Activated CD8-positive, alpha-beta memory T cell treated with anti-CD3 and anti-CD28 coated beads, Interleukin-2, amount 50 U/mL, for 4 hours (primary cell): ENCODE data around the gene SYMPK.
"Not testable (repeated sequence)": the region's sequence is repeated elsewhere in the genome, so short reads cannot be mapped to it uniquely, and the experiment has no call there.

ENCODE experiments used
- DNase-seq: peaks from one replicate; pipeline ENCODE4 v3.0.0-alpha.2; 2020

The SYMPK gene

GRCh38 chr19:45885556-45886426 lies 22.8 kb upstream of the SYMPK start, which contains the start of gene IRF2BP1:
IRF2BP1 (minus strand) TSS chr19:45886141; CDS start chr19:45885774, 367 bp downstream.
- peak; percentile 88 for DNase-seq

DNA sequence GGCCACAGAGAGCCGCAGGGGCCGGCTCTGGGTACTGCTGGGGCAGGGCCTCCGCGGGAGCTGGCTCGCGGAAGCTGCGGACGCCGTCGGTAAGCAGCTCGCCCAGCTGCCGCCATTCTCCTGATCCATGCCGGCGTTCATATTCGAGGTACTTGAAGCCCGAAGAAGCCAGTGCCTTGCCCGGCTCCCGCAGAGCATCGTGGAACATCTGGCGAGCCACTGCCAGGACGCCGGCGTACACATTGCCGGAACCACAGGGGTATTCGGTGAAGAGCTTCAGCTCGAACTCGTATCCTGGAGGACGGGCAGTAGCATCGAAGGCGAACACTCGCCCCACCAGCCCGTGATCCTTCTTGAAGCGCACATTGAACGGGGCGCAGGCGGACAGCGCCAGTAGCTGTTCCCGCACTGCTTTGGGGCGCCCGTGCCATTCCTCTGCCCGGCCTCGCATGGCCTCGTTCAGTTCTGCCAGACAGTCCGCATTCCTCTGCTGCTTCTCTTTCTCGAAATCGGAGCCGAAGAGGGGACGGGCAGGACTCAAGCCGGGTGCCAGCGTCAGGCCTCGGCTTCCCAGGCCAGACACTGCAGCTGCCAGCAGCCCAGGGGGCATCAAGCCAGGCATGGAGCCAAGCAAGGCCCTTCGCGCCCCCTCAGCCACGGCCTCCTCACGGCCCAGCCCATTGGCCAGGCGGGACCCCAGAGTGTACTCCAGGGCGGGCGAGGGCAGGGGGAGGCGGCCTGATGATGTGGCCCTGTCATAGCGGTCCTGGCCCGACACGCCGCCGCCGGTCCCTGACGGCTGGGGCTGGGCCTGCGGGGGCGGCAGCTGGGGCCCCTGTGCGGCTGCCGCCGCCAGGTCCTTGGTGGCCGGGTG lies 22.0 kb upstream of the SYMPK start:
- peak; percentile 24 for DNase-seq

GRCh38 chr19:45883881-45884681 lies 21.1 kb upstream of the SYMPK start:
- no peak for DNase-seq

DNA sequence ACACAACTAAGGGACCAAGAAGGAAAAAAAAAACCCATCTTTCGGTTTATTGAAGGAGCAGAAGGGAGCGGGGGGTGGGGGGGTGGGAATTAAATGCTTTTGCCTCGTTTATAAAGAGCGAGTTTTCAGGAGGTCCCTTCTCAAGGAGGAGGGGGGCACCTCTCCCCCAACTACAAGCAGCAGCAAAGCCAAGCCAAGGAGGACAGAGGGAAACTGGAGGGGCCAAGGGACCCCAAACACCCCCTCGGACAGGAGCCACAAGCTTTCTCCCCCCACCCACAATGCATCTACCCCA lies 20.6 kb upstream of the SYMPK start:
- no peak for DNase-seq

DNA sequence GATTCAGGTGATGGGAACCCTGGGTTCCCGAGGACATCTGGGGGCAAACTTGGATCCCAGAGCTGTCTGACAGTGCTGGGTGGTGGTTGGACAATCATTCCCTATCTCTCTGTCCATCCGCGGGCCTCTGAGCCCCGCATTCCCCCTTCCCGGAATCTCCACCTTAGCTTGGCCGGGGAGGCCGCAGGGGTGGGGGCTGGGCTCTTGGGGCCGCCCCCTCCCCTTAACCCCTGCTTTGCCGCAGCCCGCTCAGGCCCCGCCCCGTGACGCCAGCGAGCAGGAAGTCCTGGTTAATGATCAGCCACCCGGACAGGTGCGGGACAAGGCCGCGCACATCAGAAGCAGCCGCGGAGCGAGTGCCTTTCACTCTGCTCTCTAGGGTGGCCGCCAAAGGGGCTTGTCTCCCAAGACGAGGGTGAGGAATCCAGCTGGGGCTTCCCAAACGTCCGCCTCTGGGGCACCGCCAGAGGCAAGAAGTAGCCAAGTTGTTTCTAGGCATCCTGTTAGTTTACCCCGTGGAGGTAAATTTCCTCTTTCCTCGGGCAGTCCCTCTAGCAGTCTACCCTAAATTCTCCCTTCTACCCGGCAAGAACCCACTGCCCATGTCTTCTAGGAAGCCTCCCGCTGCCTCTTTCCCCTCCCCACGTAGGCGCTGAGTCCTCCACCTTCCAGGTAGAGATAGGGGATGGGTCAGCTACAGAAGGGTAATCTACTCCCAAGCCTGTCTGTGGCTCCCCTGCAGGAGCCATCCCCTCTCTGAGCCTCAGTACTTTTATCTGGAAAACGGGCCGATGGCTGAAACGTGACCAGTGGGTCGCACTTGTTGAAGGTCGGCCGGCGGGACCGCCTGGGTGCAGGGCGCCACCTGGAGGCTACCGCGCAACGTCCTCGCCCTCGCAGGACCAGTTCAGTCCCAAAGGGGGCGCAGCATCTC lies 20.0 kb upstream of the SYMPK start:
- DNase-seq = peak; percentile 81

DNA sequence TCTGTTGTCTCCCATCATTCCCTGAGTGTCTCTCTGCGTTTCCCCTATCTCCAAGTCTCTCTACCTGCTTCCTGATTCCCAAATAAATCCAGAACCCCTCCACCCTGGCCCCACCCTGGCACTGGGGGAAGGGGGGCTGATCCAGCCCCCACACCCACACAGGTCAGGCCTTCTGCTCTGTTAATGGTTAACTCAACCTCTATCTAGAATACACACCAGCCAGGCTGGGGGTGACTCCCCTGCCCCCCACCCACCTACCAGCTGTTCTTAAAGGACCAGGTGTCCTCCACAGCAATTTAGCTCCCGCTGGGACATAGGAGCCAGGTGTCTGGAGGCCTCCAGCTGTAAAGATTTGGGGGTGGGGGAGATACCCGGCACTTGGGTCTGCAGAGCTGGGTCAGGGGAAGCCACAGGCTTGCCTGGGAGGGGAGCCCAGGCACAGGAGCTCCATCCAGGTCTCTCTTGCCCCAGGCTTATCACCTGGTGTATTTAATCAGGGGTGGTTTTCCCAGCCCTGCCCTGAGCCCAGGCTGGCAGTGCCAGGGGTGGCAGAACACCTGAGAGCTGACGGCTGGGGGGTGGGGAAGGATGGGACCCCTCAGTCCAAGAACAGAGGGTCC lies 19.1 kb upstream of the SYMPK start:
- no peak for DNase-seq

- no peak for DNase-seq
Measured at GRCh38 chr19:45881082-45881908, 18.3 kb upstream of the SYMPK start.

- no peak for DNase-seq
Measured at GRCh38 chr19:45879971-45880370, 17.0 kb upstream of the SYMPK start.

- no peak for DNase-seq
Measured at GRCh38 chr19:45879055-45879454, 16.1 kb upstream of the SYMPK start.

DNA sequence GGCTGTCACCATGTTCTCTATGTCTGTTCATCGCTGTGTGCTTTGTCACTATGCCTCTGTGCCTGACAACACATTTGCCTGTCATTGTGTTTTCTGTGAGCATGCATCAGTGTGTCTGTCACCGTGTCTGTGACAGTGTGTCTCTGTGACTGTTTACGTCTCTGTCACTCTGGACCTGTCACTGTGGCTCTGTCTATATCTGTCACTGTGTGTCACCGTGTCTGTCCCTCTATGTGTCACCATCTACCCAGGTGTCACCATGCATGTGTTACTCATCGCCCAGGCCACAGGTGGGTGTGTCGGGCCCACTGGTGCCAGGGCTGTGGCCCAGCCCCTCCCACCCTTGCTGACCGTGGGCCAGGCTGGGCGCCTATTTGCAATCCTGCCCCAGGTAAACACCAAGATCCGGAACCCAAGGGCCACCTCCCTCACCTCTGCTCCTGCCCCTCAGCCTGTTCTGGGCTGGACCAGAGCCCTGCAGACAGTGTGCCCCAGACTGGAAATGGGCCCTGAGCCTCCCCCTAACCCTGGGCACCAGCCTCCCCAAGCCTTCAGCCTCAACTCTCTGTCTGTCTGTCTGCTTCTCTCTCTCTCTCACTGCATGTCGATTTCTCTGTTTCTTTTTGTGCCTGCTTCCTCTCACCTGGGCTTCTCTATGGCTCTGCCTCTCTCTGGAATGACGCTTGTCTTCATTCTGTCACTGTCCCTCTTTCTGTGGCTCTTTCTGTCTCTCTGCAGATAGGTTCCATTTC lies 15.3 kb upstream of the SYMPK start:
- no peak for DNase-seq

GRCh38 chr19:45876411-45877197 lies 13.7 kb upstream of the SYMPK start:
- DNase-seq = no peak

- no peak for DNase-seq
Measured at GRCh38 chr19:45876161-45876410, 13.1 kb upstream of the SYMPK start.

DNA sequence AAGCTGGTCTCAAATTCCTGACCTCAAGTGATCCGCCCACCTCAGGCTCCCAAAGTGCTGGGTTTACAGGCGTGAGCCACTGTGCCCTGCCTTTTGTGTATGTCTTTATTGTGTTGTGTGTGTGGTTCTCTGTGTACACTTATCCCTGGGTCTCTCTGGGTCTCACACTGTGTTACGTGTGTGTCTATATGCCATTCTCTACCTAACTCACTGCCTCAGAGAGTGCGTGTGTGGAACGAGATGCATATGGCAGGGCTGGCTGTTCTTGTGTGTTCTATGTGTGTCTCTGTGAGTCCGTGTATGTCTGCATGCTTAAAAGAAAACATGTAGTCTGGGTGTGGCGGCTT lies 11.6 kb upstream of the SYMPK start:
- no peak for DNase-seq

DNA sequence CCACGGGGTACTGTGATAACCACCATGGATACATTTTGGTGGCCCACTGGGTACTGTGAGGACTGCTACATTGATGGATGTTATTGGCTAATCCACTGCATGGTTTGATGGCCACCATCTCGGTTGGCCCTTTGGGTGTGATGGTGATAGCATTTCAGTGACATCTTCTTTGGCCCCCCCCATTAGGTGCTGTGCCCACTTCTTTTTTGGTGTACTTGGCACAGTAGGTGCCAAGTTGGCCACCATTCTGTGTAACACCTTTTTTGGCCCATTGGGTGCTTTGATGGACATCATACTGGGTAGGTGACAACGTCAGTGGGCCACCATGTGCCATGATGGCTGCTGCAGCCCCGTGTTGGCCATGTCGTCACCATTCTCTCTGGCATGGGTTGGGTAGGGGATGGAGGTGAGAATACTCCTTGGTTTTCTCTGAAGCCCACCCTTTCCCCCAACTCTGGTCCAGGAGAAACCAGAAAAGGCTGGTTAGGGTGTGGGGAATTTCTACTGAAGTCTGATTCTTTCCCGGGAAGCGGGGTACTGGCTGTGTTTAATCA lies 10.3 kb upstream of the SYMPK start:
- DNase-seq = no peak

GRCh38 chr19:45872095-45872919 lies 9.4 kb upstream of the SYMPK start:
- no peak for DNase-seq

DNA sequence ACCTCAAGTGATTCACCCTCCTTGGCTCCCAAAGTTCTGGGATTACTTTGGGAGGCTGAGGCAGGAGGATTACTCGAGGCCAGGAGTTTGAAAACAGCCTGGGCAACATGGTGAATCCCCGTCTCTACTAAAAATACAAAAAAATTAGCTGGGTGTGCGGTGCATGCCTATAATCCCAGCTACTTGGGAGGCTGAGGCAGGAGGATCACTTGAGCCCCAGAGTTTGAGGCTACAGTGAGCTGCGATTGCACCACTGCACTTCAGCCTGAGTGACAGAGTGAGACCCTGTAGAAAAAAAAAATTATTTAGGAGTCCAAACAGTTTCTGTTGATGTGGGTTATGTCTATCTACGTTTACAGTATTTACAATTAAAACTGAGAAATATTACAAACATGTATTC lies 7.9 kb upstream of the SYMPK start:
- no peak for DNase-seq

GRCh38 chr19:45867241-45867640 lies 4.3 kb upstream of the SYMPK start:
- not testable (repeated sequence) for DNase-seq
